Gastrocnemius medialis (tissue), 4 donors: Measurements from ENCODE around the gene HNRNPA1.

Source experiments
- POLR2A ChIP-seq, 2 donors: fragments of 450-650 bp; IDR thresholded peaks; one replicate each; pipeline ENCODE4 v1.6.1; 2017; ENCODE audit warnings: antibody characterized with exemption in 2 of 2, mild to moderate bottlenecking in 2 of 2, moderate library complexity in 2 of 2
- TF ChIP-seq, protein P1 (sequence below), 5 experiments: fragments of 450-650 bp in 3 of 5; fragments of 200-600 bp in 2 of 5; sonication (generic) in 2 of 5; IDR thresholded peaks in 4 of 5; conservative IDR thresholded peaks in 1 of 5; 1 replicate in 4 of 5; 2 replicates in 1 of 5; pipeline ENCODE4 v1.5.1; 2016 to 2019; ENCODE audit warnings: antibody characterized with exemption in 5 of 5, mild to moderate bottlenecking in 3 of 5, moderate library complexity in 3 of 5

DNA sequence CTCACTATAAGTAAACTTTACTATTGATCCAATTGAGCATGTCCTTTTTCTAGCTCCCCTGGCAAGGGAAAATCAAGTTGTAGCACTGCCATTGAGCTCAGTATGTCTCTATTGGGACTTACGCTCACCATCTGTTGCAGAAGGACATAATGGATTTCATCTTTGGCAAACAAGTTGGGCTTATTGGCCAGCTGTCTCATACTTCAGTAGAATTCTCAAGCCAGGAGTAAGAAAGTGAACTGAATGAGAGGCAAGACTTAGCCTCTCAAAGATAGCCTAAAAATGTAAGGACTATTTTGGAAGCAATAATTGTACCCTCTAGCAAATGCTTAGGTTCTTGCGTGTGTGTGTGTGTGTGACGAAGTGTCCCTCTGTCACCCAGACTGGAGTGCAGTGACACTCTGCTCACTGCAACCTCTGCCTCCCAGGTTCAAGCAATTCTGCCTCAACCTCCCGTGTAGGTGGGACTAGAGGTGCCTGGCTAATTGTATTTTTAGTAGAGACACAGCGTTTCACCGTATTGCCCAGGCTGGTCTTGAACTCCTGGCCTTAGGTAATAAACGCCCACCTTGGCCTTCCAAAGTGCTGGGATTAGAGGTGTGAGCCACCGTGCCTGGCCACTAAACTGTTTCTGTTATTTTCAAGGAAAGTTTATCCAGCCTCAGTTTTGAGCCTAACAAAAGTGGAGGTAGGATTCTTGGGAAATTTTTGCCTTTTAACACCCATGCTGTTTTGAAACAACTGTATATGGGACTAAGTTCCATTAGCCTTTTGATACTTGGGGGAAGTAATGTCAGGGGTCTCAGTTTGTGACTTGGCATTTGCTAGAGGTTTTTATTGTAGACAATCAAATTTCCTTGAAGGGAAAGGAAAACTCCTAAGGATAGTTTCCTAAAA, 7.0 kb downstream of the HNRNPA1 start:
- TF ChIP-seq, protein P1, sequence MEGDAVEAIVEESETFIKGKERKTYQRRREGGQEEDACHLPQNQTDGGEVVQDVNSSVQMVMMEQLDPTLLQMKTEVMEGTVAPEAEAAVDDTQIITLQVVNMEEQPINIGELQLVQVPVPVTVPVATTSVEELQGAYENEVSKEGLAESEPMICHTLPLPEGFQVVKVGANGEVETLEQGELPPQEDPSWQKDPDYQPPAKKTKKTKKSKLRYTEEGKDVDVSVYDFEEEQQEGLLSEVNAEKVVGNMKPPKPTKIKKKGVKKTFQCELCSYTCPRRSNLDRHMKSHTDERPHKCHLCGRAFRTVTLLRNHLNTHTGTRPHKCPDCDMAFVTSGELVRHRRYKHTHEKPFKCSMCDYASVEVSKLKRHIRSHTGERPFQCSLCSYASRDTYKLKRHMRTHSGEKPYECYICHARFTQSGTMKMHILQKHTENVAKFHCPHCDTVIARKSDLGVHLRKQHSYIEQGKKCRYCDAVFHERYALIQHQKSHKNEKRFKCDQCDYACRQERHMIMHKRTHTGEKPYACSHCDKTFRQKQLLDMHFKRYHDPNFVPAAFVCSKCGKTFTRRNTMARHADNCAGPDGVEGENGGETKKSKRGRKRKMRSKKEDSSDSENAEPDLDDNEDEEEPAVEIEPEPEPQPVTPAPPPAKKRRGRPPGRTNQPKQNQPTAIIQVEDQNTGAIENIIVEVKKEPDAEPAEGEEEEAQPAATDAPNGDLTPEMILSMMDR (IDR thresholded peaks at IDR 0.05 in 4 of 5, conservative IDR thresholded peaks at IDR 0.05 in 1 of 5): no peak
- no peak for TF ChIP-seq POLR2A (IDR thresholded peaks at IDR 0.05)
